CD4-positive, alpha-beta T cell treated with Interleukin-1 beta for 1 hour (primary cell): ENCODE data around the gene TMEM138.

Source experiments
- DNase-seq, 2 donors: peaks; one replicate each; pipeline ENCODE4 v3.0.0-alpha.2; 2020 to 2022

Gene TMEM138

DNA sequence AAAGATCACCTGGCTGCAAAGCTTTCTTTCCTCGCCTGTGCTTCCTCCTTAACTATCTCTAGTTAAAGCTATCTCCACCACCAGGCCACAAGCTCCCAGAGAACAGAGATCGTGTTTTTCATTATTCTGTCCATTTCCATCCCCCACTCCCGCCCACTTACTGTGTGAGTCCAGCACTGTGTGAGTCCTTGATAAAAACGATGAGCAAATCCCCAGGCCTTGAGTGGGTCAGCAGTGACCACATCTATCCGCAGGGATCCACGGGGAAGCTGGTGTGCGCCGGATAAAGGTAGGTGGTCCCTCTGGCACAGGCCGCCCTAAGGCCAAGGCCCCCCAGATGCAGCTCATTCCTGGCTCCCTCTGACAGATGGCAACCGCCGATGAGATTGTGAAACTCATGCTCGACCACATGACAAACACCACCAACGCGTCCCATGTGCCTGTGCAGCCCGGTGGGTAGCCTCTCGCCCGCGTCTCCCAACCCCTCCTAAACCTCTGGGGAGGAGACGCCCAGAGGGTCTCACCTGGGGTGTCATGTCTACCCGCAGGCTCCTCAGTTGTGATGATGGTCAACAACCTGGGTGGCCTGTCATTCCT is 19.9 kb upstream of the TMEM138 start:
- no peak for DNase-seq

DNA sequence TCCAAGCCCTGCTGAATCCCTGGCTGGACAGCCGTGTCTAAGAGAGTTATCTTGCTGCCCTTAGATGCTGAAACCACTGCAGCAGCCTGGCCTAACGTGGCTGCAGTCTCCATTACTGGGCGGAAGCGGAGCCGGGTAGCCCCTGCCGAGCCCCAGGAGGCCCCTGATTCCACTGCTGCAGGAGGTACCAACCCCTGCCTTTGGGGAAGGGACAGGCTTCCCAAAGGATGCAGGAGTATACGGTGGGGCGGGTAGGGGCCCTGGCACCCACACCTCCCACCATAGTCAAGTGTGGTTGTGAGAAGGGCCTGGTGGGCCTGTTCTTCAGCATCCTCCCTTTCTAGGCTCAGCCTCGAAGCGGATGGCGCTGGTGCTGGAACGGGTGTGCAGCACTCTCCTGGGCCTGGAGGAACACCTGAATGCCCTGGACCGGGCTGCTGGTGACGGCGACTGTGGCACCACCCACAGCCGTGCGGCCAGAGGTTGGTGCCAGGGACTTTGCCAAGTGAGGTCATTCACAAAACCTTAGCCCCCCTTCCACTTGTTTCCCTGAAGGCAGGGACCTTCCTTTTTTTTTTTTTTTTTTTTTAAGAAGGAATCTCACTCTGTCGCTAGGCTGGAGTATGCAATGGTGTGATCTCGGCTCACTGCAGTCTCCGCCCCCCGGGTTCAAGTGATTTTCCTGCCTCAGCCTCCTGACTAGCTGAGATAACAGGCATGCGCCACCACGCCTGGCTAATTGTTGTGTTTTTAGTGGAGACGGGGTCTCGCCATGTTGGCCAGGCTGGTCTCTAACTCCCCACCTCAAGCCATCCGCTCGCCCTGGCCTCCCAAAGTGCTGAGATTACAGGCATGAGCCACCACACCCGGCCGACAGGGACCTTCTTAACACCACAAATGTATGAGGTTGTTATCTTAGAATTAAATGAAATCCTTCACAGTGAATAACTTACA is 18.1 kb upstream of the TMEM138 start:
- no peak for DNase-seq

DNA sequence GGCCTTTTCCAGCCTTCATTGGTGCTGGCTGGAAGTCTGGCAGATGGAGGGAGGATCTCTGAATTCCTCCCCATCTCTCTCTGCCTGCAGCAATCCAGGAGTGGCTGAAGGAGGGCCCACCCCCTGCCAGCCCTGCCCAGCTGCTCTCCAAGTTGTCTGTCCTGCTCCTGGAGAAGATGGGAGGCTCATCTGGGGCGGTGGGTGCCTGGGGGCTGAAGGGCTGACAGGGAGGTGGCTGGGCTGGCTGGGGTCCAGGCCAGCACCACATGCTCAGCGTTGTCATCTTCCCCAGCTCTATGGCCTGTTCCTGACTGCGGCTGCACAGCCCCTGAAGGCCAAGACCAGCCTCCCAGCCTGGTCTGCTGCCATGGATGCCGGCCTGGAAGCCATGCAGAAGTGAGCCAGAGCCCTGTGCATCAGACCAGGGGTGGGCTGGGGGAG is 17.0 kb upstream of the TMEM138 start:
- DNase-seq = no peak

DNA sequence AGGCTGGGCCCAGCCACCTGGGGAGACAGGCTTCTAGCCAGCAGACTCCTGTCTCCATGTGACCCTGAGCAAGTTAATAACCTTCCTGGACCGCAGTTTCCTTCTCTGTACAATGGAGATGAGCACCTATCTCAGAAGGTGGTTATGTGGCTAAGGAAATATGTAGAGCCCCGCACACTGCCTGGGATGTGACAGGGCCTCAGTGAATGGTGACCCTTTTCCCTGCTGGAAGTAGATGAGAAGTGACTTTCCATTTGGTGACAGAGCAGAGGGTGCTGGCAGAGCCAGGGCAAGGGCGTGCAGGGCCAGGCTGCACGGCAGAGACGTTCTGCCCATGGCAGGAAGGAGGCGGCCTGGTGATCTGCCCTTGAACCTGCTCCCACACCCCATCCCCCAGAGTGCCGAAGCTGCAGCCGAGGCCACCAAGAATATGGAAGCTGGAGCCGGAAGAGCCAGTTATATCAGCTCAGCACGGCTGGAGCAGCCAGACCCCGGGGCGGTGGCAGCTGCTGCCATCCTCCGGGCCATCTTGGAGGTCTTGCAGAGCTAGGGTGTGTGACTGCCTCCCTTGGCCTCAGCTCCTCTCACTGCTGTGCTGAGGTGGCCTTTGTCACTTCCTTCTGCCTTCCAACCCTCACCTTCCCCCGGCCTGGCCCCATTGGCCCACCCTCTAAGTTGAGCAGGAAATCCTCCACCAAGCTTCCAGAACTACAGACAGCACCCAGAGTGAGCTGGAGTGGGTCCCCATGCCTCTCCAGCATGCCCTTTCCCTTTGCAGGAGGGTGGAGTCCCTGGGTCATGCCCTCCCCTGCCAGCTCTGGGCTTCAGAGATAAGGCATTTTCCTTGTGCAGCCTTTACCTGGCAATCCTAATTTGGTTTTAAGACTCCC is 16.0 kb upstream of the TMEM138 start:
- DNase-seq = no peak

DNA sequence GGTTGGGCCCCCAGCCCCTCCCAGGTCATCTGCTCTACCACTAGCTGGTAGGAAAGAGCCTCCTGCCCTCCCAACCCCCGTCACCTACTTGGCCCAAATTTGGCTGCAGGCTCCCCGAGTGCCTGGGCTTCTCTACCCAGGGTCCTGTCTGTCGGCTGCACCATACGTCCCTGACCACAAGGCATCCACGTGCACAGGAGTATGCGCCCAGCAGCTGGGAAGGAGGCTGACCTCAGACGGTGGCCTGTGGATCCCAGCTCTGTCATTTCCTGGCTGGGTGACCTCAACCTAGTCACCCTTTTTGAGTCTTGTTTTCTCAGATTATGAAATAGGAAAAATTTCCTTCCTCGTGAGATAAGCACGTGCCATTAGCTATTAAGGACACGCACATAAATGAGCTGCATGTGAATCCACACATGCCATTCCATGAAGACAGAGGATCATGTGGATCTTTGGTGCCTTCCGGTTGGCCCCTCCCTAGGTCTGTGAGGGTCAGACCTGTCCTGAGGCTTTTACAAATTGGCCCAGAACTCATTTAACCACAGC is 14.2 kb upstream of the TMEM138 start:
- peak in 1 of 2 donors; percentile 80 for DNase-seq

DNA sequence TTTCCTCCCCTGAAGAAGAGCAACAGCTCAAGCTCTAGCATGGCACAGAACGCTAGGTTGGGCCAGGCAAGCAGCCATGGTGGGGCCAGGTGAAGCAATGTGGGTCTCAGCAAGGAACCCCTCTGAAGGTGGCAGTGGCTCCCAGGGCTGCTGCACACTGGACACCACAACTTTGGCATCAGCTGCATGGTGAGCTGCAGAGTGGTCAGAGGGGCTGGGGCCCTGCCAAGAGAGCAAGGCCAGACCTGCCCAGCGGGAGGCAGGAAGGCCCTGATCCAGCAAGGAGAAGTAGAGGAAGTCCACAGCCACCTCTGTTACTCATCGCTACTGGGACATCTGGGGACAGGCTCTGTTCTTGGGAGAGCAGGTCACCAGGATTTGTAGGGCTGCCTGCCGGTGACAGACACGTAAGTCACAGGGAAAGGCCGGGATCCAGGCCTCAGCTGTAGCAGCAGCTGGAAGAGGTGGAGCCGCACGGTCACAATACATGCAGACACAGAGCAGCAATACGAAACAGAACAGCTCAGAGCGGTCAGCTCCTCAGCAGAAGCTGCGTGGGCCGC is 12.9 kb upstream of the TMEM138 start:
- no peak for DNase-seq

DNA sequence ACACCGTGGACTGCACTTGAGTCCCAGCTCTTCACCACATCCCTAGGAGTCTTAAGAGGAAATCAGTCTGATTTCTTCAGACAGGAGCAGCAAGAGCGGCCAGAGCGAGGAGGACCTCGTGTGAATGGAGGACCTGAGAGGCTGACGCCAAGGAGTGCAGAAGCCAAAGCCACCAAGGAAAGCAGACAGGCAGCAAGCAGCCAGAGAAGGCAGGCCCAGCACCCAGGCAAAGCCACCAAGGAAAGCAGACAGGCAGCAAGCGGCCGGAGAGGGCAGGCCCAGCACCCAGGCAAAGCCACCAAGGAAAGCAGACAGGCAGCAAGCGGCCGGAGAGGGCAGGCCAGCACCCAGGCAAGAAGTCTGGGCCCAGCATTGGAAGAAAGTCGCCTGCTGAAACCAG is 12.3 kb upstream of the TMEM138 start:
- DNase-seq = no peak

DNA sequence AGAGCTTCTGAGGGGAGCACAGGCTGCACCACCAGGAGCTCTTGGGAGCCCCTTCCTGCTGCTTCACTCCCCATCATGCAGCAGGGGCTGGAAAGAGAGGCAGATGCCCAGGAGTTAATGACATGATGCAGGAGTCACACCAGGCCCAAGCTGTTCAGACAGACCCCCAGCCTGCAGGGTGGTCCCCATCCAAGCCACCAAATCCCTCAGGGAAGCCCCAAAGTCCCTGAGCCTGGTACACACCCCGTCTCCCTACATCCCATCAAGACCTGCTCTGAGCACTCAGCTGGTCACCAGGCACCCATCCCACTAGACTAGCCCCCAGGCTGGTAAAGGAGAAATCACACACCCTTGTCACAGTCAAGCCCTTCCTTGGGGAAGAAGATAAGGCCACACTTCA is 11.8 kb upstream of the TMEM138 start:
- no peak for DNase-seq

DNA sequence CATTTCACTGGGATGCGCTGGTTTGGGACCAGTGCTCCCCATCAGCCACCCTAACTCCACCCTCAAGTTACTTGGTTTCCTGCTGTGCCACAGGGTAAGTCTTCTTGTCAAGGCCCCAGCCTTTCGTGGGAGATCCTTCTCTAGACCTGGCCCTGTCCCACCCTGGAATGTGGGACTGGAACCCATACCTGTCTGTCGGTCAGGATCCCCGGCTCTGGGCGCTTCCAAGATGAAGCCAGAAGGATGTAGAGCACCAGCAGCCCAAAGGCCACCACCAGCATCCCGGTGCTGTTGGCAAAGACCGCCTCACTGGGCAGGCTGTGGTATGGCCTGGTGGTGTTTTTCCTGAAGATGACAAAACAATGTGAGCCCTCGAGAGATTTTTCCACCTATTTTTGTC is 11.4 kb upstream of the TMEM138 start:
- no peak for DNase-seq

DNA sequence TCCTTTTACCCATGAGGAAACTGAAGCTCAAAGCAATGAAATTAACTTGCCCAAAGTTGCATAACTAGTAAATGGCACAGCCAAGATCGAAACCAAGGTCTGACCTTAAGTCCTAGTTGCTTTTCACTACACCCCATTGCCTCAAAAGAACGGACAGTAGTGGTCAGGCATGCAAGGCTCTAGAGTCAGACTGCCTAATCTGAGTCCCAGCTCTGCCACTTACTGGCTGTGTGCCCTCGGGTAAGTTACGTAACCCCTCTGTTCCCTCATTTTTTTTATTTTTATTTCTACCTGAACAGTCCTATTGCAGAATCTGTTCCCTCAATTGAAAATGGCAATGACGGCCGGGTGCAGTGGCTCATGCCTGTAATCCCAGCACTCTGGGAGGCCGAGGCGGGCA is 10.1 kb upstream of the TMEM138 start:
- no peak for DNase-seq

DNA sequence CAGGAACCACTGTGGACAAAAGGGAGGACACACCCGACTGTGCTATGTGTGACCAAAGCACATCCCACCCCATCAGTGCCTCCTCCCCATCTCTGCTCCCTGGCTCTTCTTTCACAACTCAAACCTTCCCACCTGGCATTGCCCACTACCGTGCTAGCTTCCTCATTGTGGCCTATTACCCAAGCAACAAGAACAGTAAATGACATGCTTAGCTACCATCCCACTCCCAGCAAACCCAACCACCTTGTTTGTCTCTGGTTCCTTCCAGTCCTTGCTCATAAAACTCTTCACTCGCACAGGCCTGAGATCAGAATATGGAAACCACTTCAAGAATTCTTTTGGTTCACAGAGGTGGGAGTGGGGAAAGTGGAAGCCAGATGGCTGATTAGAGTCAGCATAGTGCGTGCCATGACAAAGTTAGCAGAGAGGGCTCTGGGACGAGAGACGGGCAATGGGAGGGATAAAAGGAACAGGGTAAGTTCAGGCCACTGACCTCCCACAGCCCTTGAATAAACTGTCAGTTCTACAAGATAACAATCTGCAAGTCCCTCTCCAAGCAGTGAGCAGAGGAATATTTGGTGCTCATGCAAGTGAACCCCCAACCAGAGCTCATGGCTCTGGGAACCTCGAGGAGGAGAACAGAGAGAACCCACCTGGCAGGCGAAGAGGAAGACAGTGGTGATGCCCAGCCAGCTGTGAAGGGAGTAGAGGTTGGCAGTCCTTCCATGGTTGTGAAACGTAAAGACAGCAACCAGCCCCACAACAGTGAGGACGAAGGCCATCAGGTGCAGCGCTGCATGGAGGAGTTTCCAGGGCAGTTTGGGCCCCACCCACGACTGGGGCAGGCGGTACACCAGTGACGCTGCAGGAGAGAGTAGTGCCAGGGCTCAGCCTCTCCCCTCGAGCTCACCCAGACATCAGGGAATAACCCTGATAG is 8.8 kb upstream of the TMEM138 start:
- DNase-seq = no peak

DNA sequence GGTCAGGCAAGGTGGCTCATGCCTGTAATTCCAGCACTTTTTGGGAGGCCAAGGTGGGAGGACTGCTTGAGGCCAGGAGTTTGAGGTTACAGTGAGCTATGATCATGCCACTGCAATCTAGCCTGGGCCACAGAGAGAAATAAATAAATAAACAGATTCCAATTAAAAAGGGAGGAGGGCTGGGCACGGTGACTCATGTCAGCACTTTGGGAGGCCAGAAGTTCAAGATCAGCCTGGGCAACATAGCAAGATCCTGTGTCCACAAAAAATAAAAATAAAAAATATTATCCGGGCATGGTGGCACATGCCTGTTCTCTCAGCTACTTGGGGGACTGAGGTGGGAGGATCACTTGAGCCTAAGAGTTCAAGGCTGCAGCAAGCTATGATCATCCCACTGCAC is 8.0 kb upstream of the TMEM138 start:
- no peak for DNase-seq

DNA sequence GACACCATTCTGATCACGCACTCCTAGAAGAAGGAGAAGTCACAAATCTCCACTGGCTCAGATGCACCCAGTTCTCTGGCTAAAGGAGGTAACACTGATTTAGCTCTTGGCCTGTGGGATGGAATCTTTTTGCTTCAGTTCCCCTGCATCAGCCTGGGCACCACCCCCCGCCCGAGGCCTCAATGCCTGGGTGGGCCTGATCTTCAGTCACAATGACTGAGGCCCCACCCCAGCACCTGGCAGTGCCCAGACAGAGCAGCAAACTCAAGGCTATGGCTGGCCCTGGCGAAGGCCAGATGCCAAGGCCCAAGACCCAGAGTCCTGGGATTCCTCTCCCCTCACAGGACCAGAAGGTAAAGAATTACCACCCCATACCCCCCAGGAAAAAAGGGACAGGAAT is 5.5 kb upstream of the TMEM138 start:
- peak in 1 of 2 donors; percentile 42 for DNase-seq

DNA sequence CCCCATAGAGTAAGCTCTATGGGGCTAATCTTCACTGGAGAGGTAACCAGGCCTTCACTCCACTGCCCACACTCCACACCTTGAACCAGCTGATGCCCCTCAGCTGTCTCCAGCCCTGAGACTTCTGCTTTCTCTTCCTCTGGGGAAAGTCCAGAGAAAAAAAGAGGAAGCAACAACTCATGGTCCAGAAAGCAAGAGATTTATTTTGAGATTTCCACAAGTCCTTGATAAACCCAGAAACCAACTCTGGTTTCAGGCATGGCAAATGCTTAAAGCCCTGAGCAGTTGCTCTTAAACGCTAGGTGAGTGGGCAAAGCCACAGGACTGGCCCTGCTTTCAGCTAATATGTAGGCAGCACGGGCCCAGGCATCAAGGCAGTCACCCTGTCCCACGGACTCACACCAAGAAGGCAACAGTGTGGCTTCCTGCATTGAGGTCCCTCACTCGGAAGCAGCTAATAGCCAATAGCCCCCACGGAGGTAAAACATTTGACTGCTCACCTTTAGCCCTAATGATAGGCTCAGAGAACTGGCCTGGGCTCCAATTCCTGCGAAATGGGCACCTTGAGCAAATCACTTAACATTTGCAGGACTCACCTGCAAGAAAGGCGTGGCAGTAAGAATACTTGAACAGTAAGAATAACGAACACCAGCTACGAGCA is 4.8 kb upstream of the TMEM138 start:
- peak; percentile 16 to 78 for DNase-seq

DNA sequence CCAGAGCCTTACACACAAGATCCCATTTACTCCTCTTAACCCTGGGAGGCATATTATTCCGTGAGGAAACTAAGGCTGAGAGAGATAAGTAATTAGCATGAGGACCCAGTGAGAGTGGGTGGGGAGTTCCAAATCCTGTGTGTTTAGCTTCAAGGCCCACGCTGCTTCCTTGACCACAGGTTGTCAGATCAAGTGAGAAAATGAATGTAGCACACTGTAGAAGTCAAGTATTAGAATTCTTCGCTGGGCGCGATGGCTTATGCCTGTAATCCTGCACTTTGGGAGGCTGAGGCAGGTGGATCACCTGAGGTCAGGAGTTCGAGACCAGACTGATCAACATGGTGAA is 4.3 kb upstream of the TMEM138 start:
- DNase-seq = no peak

DNA sequence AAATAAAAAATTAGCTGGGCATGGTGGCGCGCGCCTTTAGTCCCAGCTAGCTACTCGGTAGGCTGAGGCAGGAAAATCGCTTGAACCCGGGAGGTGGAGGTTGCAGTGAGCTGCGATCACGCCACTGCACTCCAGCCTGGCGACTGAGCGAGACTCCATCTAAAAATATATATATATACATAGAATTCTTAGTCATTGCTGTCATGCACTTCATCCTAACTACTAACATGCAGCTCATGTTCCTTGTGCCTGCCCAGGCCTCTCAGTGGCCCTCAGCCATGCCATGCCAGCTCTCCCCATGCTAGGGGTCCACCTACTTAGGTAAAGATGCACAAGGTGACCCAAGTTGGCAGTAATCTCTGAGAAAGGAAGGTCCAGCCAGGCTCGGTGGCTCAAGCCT is 3.6 kb upstream of the TMEM138 start:
- DNase-seq = no peak

DNA sequence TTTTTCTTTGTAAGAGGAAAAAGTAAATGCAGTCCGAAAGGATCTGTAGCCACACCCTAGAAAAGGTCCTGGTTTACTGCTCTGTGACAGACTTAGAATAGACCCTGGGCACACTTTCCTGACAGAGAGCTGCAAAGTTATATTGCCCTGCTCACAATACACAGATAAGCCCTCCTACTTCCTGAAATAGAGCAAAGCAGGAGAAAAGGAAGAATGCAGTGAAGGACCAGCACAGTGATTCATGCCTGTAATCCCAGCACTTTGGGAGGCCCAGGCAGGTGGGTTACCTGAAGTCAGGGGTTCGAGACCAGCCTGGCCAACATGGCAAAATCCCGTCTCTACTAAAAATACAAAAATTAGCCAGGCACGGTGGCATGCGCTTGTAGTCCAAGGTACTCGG is 2.7 kb upstream of the TMEM138 start:
- DNase-seq = no peak

DNA sequence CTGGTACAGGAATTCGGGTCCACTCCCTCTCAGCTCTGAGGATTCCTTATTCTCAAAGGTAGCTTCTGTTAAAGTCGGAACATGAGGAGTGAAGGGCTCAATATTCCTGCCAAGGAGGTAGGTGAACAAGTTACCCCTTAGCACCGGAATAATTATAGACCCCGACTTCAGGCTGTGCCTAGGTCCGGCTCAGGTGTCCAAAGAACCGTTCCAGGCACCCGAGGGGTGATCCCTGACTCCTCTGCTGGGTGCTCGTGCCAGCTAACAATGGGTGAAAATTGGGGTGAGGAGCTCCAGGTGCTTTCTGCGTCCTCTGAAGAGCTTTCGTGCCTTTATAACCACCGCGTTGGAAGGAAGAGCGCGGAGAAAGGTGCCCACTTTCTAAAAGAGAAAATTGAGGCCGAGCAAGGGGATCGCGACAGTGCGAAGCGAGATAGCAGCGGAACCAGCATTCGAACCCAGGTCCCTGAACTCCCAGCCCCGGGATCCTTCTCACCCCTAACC is 885 bp upstream of the TMEM138 start:
- DNase-seq = no peak

DNA sequence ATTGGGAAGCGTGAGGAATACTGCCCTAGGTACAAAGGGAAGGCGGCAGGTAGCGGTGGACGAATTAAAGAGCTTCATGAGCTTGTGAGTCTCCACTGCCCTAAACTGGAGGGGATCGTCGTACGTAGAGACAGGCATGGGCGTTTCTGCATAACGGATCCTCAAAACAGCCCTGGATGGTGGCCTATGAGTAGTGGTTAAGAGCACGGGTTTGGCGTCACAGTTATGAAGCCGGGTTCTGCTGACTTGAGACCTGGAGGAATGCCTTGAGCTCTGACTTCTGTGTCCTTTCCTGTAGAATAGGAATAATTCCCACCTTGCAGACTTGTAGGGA is 335 bp downstream of the TMEM138 start:
- peak; percentile 30 to 31 for DNase-seq

DNA sequence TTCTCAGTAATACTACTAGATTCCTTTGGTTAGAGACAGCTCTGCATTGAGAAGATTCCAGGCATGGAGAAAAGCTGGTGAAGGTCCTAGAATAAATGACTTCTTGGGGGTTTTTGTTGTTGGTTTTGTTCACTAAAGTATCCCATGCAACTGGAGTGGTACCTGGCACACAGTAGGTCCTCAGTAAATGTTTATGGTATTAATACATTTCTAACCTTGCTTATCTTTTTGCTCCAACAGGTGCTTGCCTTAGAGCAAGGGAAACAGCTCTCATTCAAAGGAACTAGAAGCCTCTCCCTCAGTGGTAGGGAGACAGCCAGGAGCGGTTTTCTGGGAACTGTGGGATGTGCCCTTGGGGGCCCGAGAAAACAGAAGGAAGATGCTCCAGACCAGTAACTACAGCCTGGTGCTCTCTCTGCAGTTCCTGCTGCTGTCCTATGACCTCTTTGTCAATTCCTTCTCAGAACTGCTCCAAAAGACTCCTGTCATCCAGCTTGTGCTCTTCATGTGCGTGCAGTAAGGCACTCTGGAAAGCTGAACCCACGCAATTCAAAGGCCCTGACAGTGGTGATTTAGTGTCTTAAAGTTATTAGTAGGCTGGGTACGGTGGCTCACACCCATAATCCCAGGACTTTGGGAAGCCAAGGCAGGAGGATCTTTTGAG is 2.0 kb downstream of the TMEM138 start:
- no peak for DNase-seq
